Mesendoderm (in vitro differentiated cells): Measurements from ENCODE around the gene S100A4.

Source experiments
- DNase-seq: peaks from one replicate; pipeline ENCODE4 v3.0.0; 2013
- H2AK5ac ChIP-seq: 2 replicates; pipeline ENCODE4 v1.6.1; 2013; ENCODE audit warnings: low read length, inconsistent platforms
- H2BK120ac ChIP-seq: 2 replicates; pipeline ENCODE4 v1.6.1; 2013; ENCODE audit warnings: low read depth, mild to moderate bottlenecking, low read length, moderate library complexity, mixed read lengths
- H2BK15ac ChIP-seq: replicated peaks from 2 replicates; pipeline ENCODE4 v1.6.1; 2013; ENCODE audit warnings: low read depth, mild to moderate bottlenecking, moderate library complexity
- H2BK5ac ChIP-seq: 2 replicates; pipeline ENCODE4 v1.6.1; 2013; ENCODE audit warnings: low read length, inconsistent platforms
- H3K18ac ChIP-seq: 2 replicates; pipeline ENCODE4 v1.6.1; 2013; ENCODE audit warnings: mild to moderate bottlenecking, low read length, mixed read lengths
- H3K23ac ChIP-seq: one replicate; pipeline ENCODE4 v1.6.1; 2013; ENCODE audit warnings: low read length
- H3K27ac ChIP-seq: 2 replicates; pipeline ENCODE4 v1.5.1; 2013; ENCODE audit warnings: low read depth, mild to moderate bottlenecking, inconsistent platforms, low read length, moderate library complexity
- H3K27me3 ChIP-seq: 2 replicates; pipeline ENCODE4 v1.6.1; 2013; ENCODE audit warnings: low read length, control low read depth, mild to moderate bottlenecking, inconsistent platforms; ENCODE audit not compliant: insufficient read depth, poor library complexity
- H3K36me3 ChIP-seq: 2 replicates; pipeline ENCODE4 v1.6.1; 2013; ENCODE audit warnings: low read length, inconsistent platforms; ENCODE audit not compliant: control insufficient read depth, insufficient read depth
- H3K4ac ChIP-seq: one replicate; pipeline ENCODE4 v1.6.1; 2013; ENCODE audit warnings: low read depth, mild to moderate bottlenecking, low read length, moderate library complexity
- H3K4me1 ChIP-seq: 2 replicates; pipeline ENCODE4 v1.6.1; 2013; ENCODE audit warnings: low read depth, low read length, inconsistent platforms; ENCODE audit not compliant: control insufficient read depth
- H3K4me2 ChIP-seq: 2 replicates; pipeline ENCODE4 v1.6.1; 2013; ENCODE audit warnings: low read length
- H3K4me3 ChIP-seq: 2 replicates; pipeline ENCODE4 v1.5.1; 2013; ENCODE audit warnings: mild to moderate bottlenecking, low read length
- H3K56ac ChIP-seq: one replicate; pipeline ENCODE4 v1.6.1; 2013; ENCODE audit warnings: low read length
- H3K79me1 ChIP-seq: 2 replicates; pipeline ENCODE4 v1.6.1; 2013; ENCODE audit warnings: low read length, inconsistent platforms
- H3K79me2 ChIP-seq: 2 replicates; pipeline ENCODE4 v1.6.1; 2013; ENCODE audit warnings: mild to moderate bottlenecking, low read length; ENCODE audit not compliant: control insufficient read depth, insufficient read depth
- H3K9ac ChIP-seq: 2 replicates; pipeline ENCODE4 v1.6.1; 2013; ENCODE audit warnings: low read length, inconsistent platforms
- H4K5ac ChIP-seq: one replicate; pipeline ENCODE4 v1.6.1; 2013; ENCODE audit warnings: low read length
- H4K8ac ChIP-seq: one replicate; pipeline ENCODE4 v1.6.1; 2013; ENCODE audit warnings: low read depth, mild to moderate bottlenecking, control low read depth, low read length, moderate library complexity
- WGBS: extraction: QIAGEN DNeasy Blood & Tissue Kit; methylation state at CpG from one replicate; pipeline ENCODE4 v1.1.7; 2013; ENCODE audit warnings: low lambda C conversion rate, missing lambda C conversion rate; ENCODE audit not compliant: insufficient coverage; ENCODE audit errors: extremely low coverage; 5-methylcytosine and 5-hydroxymethylcytosine counted together

The S100A4 gene

DNA sequence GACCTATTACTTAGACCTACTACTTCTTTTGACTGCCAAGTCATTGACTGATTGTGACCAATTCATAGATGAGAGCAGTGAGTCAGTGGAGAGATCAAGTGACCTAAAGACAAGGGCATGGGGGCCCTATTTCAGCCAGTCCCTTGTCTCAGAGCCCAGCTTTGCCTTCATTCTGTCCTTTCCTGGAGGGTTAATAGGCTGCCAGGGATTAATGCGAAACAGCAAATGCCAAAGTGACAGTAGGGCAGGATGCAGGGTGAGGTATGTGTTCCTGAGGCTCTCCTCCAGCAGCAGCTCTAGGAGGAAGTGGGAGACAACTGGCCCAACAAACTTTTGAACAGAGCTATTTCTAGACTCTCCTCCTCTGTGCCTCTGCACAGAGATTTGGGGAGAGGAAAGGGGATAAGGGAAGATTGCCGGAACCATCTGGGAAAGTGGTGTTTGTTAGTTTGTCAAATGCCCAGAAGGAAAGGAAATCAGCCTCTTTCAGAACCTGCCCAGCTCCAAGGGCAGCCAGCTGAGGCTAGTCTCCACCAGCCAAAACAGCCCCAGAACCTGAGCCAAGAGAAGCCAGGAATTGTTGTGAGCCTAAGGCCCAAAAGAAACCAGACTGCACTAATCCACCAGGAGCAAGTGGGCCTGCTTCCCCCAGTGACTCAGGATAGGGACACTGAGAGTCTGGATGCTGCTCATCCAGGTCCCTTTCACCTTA, 8.4 kb upstream of the S100A4 start:
- H3K9ac ChIP-seq = no peak overlapping the region
- H3K36me3 ChIP-seq = no peaks in the 10 kb centered on the region
- WGBS = no CpG with 5 or more reads among the region's 2 CpGs
- no peak for DNase-seq
- no peaks in the 10 kb centered on the region for H3K79me2 ChIP-seq
- H3K23ac ChIP-seq = no peak overlapping the region
- H3K4me2 ChIP-seq = no peak overlapping the region
- H2AK5ac ChIP-seq = no peak overlapping the region
- H2BK5ac ChIP-seq = no peak overlapping the region
- H2BK15ac ChIP-seq = no peak overlapping the region
- H4K5ac ChIP-seq = no peak overlapping the region
- peaks cover 3% of the 10 kb centered on the region for H3K4me1 ChIP-seq
- H3K4ac ChIP-seq = no peak overlapping the region
- H4K8ac ChIP-seq = no peak overlapping the region
- H3K27me3 ChIP-seq = no peaks in the 10 kb centered on the region
- H3K79me1 ChIP-seq = no peaks in the 10 kb centered on the region
- H3K18ac ChIP-seq = no peak overlapping the region
- H3K56ac ChIP-seq = no peak overlapping the region
- no peak overlapping the region for H3K4me3 ChIP-seq
- no peak overlapping the region for H3K27ac ChIP-seq
- H2BK120ac ChIP-seq = no peak overlapping the region

DNA sequence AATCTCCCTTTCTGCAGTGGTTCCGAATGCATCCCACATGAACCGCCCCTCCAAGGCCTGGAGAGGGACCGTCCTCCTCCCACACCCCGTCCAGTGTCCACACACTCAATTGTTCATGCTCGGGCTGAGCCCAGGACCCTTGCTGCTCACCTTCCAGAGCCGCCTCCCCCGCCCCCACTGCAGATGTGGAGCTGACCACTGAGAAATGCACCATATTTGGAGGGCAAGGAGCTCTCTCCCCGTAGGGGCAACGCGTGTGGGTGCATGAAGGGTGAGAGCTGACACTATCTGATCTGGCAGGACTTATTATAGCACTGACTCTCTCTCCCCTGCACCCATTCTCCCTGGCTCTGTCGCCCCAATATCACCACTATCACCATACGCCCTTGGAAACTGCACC, 7.5 kb upstream of the S100A4 start:
- no CpG with 5 or more reads among the region's 12 CpGs for WGBS
- no peaks in the 10 kb centered on the region for H3K36me3 ChIP-seq
- H2BK120ac ChIP-seq = no peak overlapping the region
- no peaks in the 10 kb centered on the region for H3K79me1 ChIP-seq
- H3K79me2 ChIP-seq = no peaks in the 10 kb centered on the region
- no peak overlapping the region for H4K5ac ChIP-seq
- H3K27ac ChIP-seq = no peak overlapping the region
- no peak overlapping the region for H4K8ac ChIP-seq
- no peak overlapping the region for H2BK15ac ChIP-seq
- no peak for DNase-seq
- H3K18ac ChIP-seq = no peak overlapping the region
- H3K4ac ChIP-seq = no peak overlapping the region
- no peak overlapping the region for H3K56ac ChIP-seq
- H2AK5ac ChIP-seq = no peak overlapping the region
- H3K9ac ChIP-seq = no peak overlapping the region
- H3K27me3 ChIP-seq = no peaks in the 10 kb centered on the region
- peak overlapping the region; percentile 50 for H3K23ac ChIP-seq
- H3K4me3 ChIP-seq = no peak overlapping the region
- no peak overlapping the region for H2BK5ac ChIP-seq
- peaks cover 3% of the 10 kb centered on the region for H3K4me1 ChIP-seq
- H3K4me2 ChIP-seq = no peak overlapping the region

DNA sequence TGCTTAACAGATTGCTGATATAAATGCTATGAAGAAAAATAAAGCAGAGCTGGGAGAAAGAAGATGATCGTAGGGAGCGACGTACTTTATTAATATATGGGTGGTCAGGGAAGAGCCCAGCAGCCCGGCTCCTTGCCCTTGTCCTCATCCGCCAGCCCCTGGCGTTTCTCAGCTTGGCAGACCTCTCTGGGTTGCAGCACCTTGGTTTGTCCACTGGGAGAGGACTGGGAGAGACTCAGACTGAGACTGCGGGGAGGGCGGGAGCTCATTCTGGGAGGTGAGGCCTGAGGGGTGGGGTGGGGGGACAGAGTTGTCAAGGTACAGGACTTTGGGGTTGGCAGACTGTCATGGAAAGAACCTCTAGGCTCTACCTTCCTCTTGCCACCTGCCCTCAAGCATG, 6.7 kb upstream of the S100A4 start:
- Histone ChIP-seq H3K36me3 (no peaks in the 10 kb centered on the region), H2BK120ac (no peak overlapping the region), H2BK5ac (no peak overlapping the region), H3K9ac (no peak overlapping the region), H3K4me2 (no peak overlapping the region), H4K8ac (no peak overlapping the region), H3K4me3 (no peak overlapping the region), H3K79me1 (no peaks in the 10 kb centered on the region), H3K79me2 (no peaks in the 10 kb centered on the region), H4K5ac (no peak overlapping the region), H2AK5ac (no peak overlapping the region), H3K27ac (no peak overlapping the region), H3K18ac (no peak overlapping the region), H2BK15ac (no peak overlapping the region), H3K56ac (no peak overlapping the region), H3K23ac (no peak overlapping the region), H3K4me1 (peaks cover 3% of the 10 kb centered on the region), H3K4ac (no peak overlapping the region), H3K27me3 (no peaks in the 10 kb centered on the region)
- DNase-seq = no peak
- no CpG with 5 or more reads among the region's 8 CpGs for WGBS

DNA sequence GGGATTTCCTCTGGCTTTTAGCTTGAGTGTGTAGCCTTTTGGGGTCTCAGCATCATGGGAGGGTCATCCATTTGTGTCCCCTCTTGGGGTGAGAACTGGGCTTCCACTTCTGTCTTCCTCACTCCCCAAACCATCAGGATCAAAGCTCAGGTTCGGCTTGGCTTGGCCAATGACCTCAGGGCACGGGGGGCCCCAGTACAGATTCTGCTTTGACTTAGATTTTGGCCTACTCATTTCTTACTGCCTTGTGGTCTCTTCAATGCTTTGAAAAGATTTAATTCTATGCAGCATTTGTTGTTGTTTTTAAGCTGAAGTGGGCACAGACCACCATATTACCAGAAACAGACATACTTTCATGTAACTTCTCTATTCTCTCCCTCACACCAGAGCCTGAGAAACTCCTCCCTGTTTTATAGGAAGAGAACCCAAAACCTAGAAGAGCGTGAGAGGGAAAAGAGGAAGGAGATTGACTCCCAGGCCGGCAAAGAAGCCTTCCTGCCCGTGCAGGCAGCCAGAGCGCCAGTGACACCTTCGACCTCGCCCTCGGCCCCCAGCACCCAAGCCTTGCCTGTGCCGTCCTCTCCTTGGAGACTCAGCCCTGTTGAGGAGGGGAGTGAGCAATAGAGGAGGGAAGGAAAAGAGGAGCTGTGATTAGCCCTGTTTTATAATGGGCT, 5.4 kb upstream of the S100A4 start:
- H2BK5ac ChIP-seq = no peak overlapping the region
- WGBS = no CpG with 5 or more reads among the region's 10 CpGs
- no peak overlapping the region for H2BK120ac ChIP-seq
- H4K5ac ChIP-seq = no peak overlapping the region
- no peak overlapping the region for H3K23ac ChIP-seq
- H3K4me1 ChIP-seq = peaks cover 3% of the 10 kb centered on the region
- no peak overlapping the region for H3K4me2 ChIP-seq
- no peak overlapping the region for H2BK15ac ChIP-seq
- no peak for DNase-seq
- H2AK5ac ChIP-seq = no peak overlapping the region
- no peak overlapping the region for H3K4me3 ChIP-seq
- no peak overlapping the region for H3K18ac ChIP-seq
- H3K79me2 ChIP-seq = no peaks in the 10 kb centered on the region
- H3K56ac ChIP-seq = no peak overlapping the region
- no peaks in the 10 kb centered on the region for H3K79me1 ChIP-seq
- no peaks in the 10 kb centered on the region for H3K36me3 ChIP-seq
- H3K4ac ChIP-seq = no peak overlapping the region
- H3K9ac ChIP-seq = no peak overlapping the region
- no peak overlapping the region for H4K8ac ChIP-seq
- no peaks in the 10 kb centered on the region for H3K27me3 ChIP-seq
- H3K27ac ChIP-seq = no peak overlapping the region

DNA sequence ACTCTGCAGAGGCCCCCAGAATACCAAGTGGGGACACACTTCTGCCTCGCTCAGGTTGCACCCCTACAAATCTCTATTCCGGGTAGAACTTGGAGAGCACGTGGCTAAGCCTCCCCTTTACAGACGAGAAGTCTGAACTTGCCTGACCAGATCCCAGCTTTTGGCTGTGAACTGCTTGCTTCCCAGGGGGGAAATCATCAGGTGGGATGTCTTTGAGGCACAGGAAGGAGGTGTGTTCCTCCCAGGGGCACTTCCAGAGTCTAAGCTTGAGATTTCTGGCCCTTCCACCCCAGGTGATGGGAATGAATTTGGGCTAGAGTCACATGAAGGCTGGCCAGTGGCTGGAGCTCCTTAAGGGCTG, 4.8 kb upstream of the S100A4 start:
- H2BK5ac ChIP-seq = no peak overlapping the region
- no peak overlapping the region for H4K5ac ChIP-seq
- H3K4ac ChIP-seq = no peak overlapping the region
- no peak overlapping the region for H3K27ac ChIP-seq
- WGBS = no CpG with 5 or more reads among the region's 4 CpGs
- H3K23ac ChIP-seq = no peak overlapping the region
- H2BK15ac ChIP-seq = no peak overlapping the region
- H3K4me1 ChIP-seq = peaks cover 6% of the 10 kb centered on the region
- no peak overlapping the region for H3K18ac ChIP-seq
- no peak overlapping the region for H3K4me2 ChIP-seq
- H2AK5ac ChIP-seq = no peak overlapping the region
- DNase-seq = no peak
- H3K79me2 ChIP-seq = no peaks in the 10 kb centered on the region
- no peak overlapping the region for H4K8ac ChIP-seq
- no peaks in the 10 kb centered on the region for H3K36me3 ChIP-seq
- no peak overlapping the region for H3K9ac ChIP-seq
- H3K27me3 ChIP-seq = no peaks in the 10 kb centered on the region
- H3K4me3 ChIP-seq = no peak overlapping the region
- no peak overlapping the region for H3K56ac ChIP-seq
- H2BK120ac ChIP-seq = no peak overlapping the region
- no peaks in the 10 kb centered on the region for H3K79me1 ChIP-seq
